Liver (tissue), 9 donors: ENCODE results near the gene AXDND1. TPM values are rescaled to one million over a fixed set of nuclear protein-coding genes. Genes with fewer than 3 reads are reported as not detected.
"Not testable (repeated sequence)": the region's sequence is repeated elsewhere in the genome, so short reads cannot be mapped to it uniquely, and the experiment has no call there.

Experiments
- DNase-seq: peaks from one replicate; pipeline ENCODE4 v3.0.0-alpha.2; 2017; ENCODE audit warnings: low spot score
- H3K27ac ChIP-seq, 2 donors: one replicate each; pipeline ENCODE4 v1.7.0; 2013; ENCODE audit warnings: inconsistent platforms in 2 of 2, low read length in 2 of 2, control low read depth in 1 of 2, low read depth in 1 of 2, mild to moderate bottlenecking in 1 of 2
- H3K27me3 ChIP-seq, 4 donors: one replicate each; pipeline versions ENCODE4 v1.6.1 to v1.7.0; 2013; ENCODE audit warnings: low read length in 3 of 4, inconsistent platforms in 1 of 4, mild to moderate bottlenecking in 1 of 4, moderate library complexity in 1 of 4; ENCODE audit not compliant: control insufficient read depth in 4 of 4, insufficient read depth in 4 of 4
- H3K36me3 ChIP-seq, 4 donors: one replicate each; pipeline versions ENCODE4 v1.6.1 to v1.7.0; 2013; ENCODE audit warnings: low read length in 3 of 4, mild to moderate bottlenecking in 3 of 4, low read depth in 1 of 4, moderate library complexity in 1 of 4; ENCODE audit not compliant: control insufficient read depth in 4 of 4, insufficient read depth in 3 of 4
- H3K4me1 ChIP-seq, 4 donors: one replicate each; pipeline versions ENCODE4 v1.6.1 to v1.7.0; 2013; ENCODE audit warnings: low read length in 3 of 4, mild to moderate bottlenecking in 3 of 4, moderate library complexity in 1 of 4; ENCODE audit not compliant: control insufficient read depth in 4 of 4, insufficient read depth in 4 of 4
- H3K4me3 ChIP-seq, 3 donors: one replicate each; pipeline versions ENCODE4 v1.6.1 to v1.7.0; 2013; ENCODE audit warnings: low read length in 3 of 3, control low read depth in 1 of 3, low read depth in 1 of 3, mild to moderate bottlenecking in 1 of 3
- H3K9ac ChIP-seq, 2 donors: one replicate each; pipeline ENCODE4 v1.7.0; 2013; ENCODE audit warnings: low read length in 2 of 2, mild to moderate bottlenecking in 2 of 2, moderate library complexity in 2 of 2, control low read depth in 1 of 2, low read depth in 1 of 2
- H3K9me3 ChIP-seq, 4 donors: one replicate each; pipeline versions ENCODE4 v1.6.1 to v1.7.0; 2013; ENCODE audit warnings: low read length in 3 of 4; ENCODE audit not compliant: control insufficient read depth in 4 of 4
- EGR1 ChIP-seq, 2 donors: IDR thresholded peaks; 2 replicates each; pipeline ENCODE4 v1.6.1; 2016 to 2018; ENCODE audit warnings: antibody characterized with exemption in 2 of 2, low read depth in 2 of 2
- JUND ChIP-seq, 2 donors: IDR thresholded peaks; 2 replicates each; pipeline ENCODE4 v1.6.1; 2016; ENCODE audit warnings: antibody characterized with exemption in 2 of 2
- NR2F2 ChIP-seq: IDR thresholded peaks from 2 replicates; pipeline ENCODE4 v1.6.1; 2016; ENCODE audit warnings: antibody characterized with exemption
- REST ChIP-seq: IDR thresholded peaks from 2 replicates; pipeline ENCODE4 v1.6.1; 2016; ENCODE audit warnings: antibody characterized with exemption, mild to moderate bottlenecking
- RXRA ChIP-seq, 2 donors: IDR thresholded peaks; 2 replicates each; pipeline ENCODE4 v1.6.1; 2017 to 2018; ENCODE audit warnings: antibody characterized with exemption in 2 of 2, mild to moderate bottlenecking in 1 of 2
- SP1 ChIP-seq: IDR thresholded peaks from 2 replicates; pipeline ENCODE4 v1.6.1; 2018; ENCODE audit warnings: antibody characterized with exemption, mild to moderate bottlenecking
- TAF1 ChIP-seq: conservative IDR thresholded peaks from 2 replicates; pipeline ENCODE4 v1.6.1; 2016; ENCODE audit warnings: antibody characterized with exemption, mild to moderate bottlenecking
- YY1 ChIP-seq: IDR thresholded peaks from 2 replicates; pipeline ENCODE4 v1.6.1; 2016; ENCODE audit warnings: antibody characterized with exemption, mild to moderate bottlenecking
- WGBS: extraction: QIAGEN DNeasy Blood & Tissue Kit; methylation state at CpG from one replicate; pipeline ENCODE4 v1.1.7; 2013; 5-methylcytosine and 5-hydroxymethylcytosine counted together
- polyA plus RNA-seq, 2 donors: library from polyadenylated mRNA; stranded (reverse) in 1 of 2; unstranded in 1 of 2; fragments of 200-250 nt in 1 of 2; fragments of >200 nt in 1 of 2; fragmentation: Nextera tagmentation in 1 of 2; extraction: Ambion mirVana in 1 of 2; gene quantifications; one replicate each; pipeline versions ENCODE4 v1.2.1 to v1.2.3, GENCODE V29; 2013 to 2015
- total RNA-seq, 2 donors: library from RNA; depleted of rRNA; stranded (reverse); fragments of >200 nt; gene quantifications; one replicate each; pipeline ENCODE4 v1.2.3, GENCODE V29; 2014
- donor health status: healthy.
- donor health status: healthy.
- donor health status: healthy.
- donor health status: healthy.
- donor health status: healthy.

Gene AXDND1
- total and polyA plus RNA-seq, 4 donors, result 0.25 TPM; not detected in 3

- TF ChIP-seq REST, result no peak
Observed at GRCh38 chr1:179384027-179384426, 18.3 kb downstream of the AXDND1 start (continued).

GRCh38 chr1:179385510-179385909, 19.7 kb downstream of the AXDND1 start:
- Histone ChIP-seq H3K27ac (no peak overlapping the region), H3K27me3 (no peaks in the 10 kb centered on the region), H3K9ac (no peak overlapping the region), H3K4me1 (no peaks in the 10 kb centered on the region), H3K9me3 (no peaks in the 10 kb centered on the region), H3K4me3 (no peak overlapping the region), H3K36me3 (no peaks in the 10 kb centered on the region)
- TF ChIP-seq YY1 (no peak), NR2F2 (no peak), JUND (IDR thresholded peaks at IDR 0.05) (no peak)
- DNase-seq, result no peak
- 100% methylated on average over 1 of the region's 1 CpG for WGBS

- Histone ChIP-seq H3K4me3 (no peak overlapping the region), H3K36me3 (no peaks in the 10 kb centered on the region), H3K4me1 (no peaks in the 10 kb centered on the region), H3K9ac (no peak overlapping the region), H3K27ac (no peak overlapping the region), H3K27me3 (no peaks in the 10 kb centered on the region), H3K9me3 (no peaks in the 10 kb centered on the region)
- TF ChIP-seq RXRA (IDR thresholded peaks at IDR 0.05) (no peak), SP1 (no peak), TAF1 (no peak), EGR1 (IDR thresholded peaks at IDR 0.05; ENCODE audit: low read depth in 2 of 2) (no peak)
- no peak for DNase-seq
- 92% methylated on average over 3 of the region's 3 CpGs for WGBS
Observed at GRCh38 chr1:179393721-179394120, 27.9 kb downstream of the AXDND1 start.

- 69% methylated on average over 2 of the region's 2 CpGs for WGBS
Observed at GRCh38 chr1:179399399-179399798, 33.6 kb downstream of the AXDND1 start.

GRCh38 chr1:179417760-179418159, 52.0 kb downstream of the AXDND1 start:
- H3K9ac ChIP-seq, H3K4me1 ChIP-seq, H3K4me3 ChIP-seq, H3K27me3 ChIP-seq, H3K27ac ChIP-seq, H3K9me3 ChIP-seq, H3K36me3 ChIP-seq, DNase-seq: not testable (repeated sequence)
- 28% methylated on average over 1 of the region's 3 CpGs for WGBS

More at GRCh38 chr1:179399399-179399798, 33.6 kb downstream of the AXDND1 start:
- H3K27ac ChIP-seq, DNase-seq, H3K36me3 ChIP-seq, H3K4me1 ChIP-seq, H3K27me3 ChIP-seq, H3K4me3 ChIP-seq, H3K9ac ChIP-seq, H3K9me3 ChIP-seq: not testable (repeated sequence)

GRCh38 chr1:179418706-179419105, 52.9 kb downstream of the AXDND1 start:
- not testable (repeated sequence) for H3K9ac ChIP-seq, H3K4me1 ChIP-seq, H3K4me3 ChIP-seq, H3K27ac ChIP-seq, DNase-seq, H3K36me3 ChIP-seq, H3K9me3 ChIP-seq, H3K27me3 ChIP-seq
- 92% methylated on average over 31 of the region's 32 CpGs for WGBS
